Naive B cell (primary cell): ENCODE measurements around the gene GAGE12F. TPM values are rescaled to one million over a fixed set of nuclear protein-coding genes. Genes with fewer than 3 reads are reported as not detected.
"Not testable (repeated sequence)": the region's sequence is repeated elsewhere in the genome, so short reads cannot be mapped to it uniquely, and the experiment has no call there.

Source experiments
- ATAC-seq, 2 donors: fragments of 150-1000 bp; cut with Tn5 transposase; 2 replicates each; pipeline ENCODE4 v1.10.0; 2021; ENCODE audit warnings: low read depth in 2 of 2, mild to moderate bottlenecking in 2 of 2, moderate library complexity in 2 of 2
- DNase-seq: peaks from one replicate; pipeline ENCODE4 v3.0.0; 2022
- H3K27ac Mint-ChIP-seq, 6 donors: one replicate each; pipeline ENCODE4 v1.8.0; 2020 to 2022; ENCODE audit warnings: mild to moderate bottlenecking in 6 of 6, mixed read lengths in 6 of 6, moderate library complexity in 5 of 6, inconsistent platforms in 2 of 6
- H3K27me3 Mint-ChIP-seq, 3 donors: one replicate each; pipeline ENCODE4 v1.8.0; 2021 to 2022; ENCODE audit warnings: mixed read lengths in 3 of 3, mild to moderate bottlenecking in 1 of 3
- H3K36me3 Mint-ChIP-seq, 2 donors: one replicate each; pipeline ENCODE4 v1.8.0; 2020 to 2022; ENCODE audit warnings: mixed read lengths in 2 of 2, inconsistent platforms in 1 of 2, mild to moderate bottlenecking in 1 of 2
- H3K4me1 Mint-ChIP-seq, 3 donors: one replicate each; pipeline ENCODE4 v1.8.0; 2020 to 2022; ENCODE audit warnings: mixed read lengths in 3 of 3, inconsistent platforms in 1 of 3, mild to moderate bottlenecking in 1 of 3, moderate library complexity in 1 of 3
- H3K4me3 Mint-ChIP-seq, 8 donors: one replicate each; pipeline ENCODE4 v1.8.0; 2020 to 2022; ENCODE audit warnings: mild to moderate bottlenecking in 8 of 8, mixed read lengths in 8 of 8, moderate library complexity in 8 of 8, inconsistent platforms in 2 of 8
- H3K9me3 Mint-ChIP-seq, 7 donors: one replicate each; pipeline ENCODE4 v1.8.0; 2020 to 2022; ENCODE audit warnings: mixed read lengths in 7 of 7, mild to moderate bottlenecking in 5 of 7, inconsistent platforms in 2 of 7, moderate library complexity in 1 of 7
- polyA plus RNA-seq, 6 donors: library from polyadenylated mRNA; unstranded; fragments of 300-500 nt; fragmentation: Illumina TruSeq; gene quantifications; one replicate each; pipeline ENCODE4 v1.2.3, GENCODE V29; 2021; ENCODE audit warnings: low read depth in 6 of 6

The GAGE12F gene
- not detected for polyA plus RNA-seq

GRCh38 chrX:49560542-49560941 is at the start of gene GAGE12F:
GAGE12F (plus strand) TSS chrX:49560842; CDS start chrX:49561997, 1,155 bp downstream.
- H3K4me3 Mint-ChIP-seq, H3K27ac Mint-ChIP-seq, H3K9me3 Mint-ChIP-seq, DNase-seq, ATAC-seq, H3K4me1 Mint-ChIP-seq, H3K36me3 Mint-ChIP-seq, H3K27me3 Mint-ChIP-seq: not testable (repeated sequence)

GRCh38 chrX:49531877-49532276 is 28.8 kb upstream of the GAGE12F start, which contains the start of gene GAGE12C:
GAGE12C (plus strand) TSS chrX:49532177; CDS start chrX:49533332, 1,155 bp downstream.
- not testable (repeated sequence) for H3K27ac Mint-ChIP-seq, H3K9me3 Mint-ChIP-seq, DNase-seq, H3K4me1 Mint-ChIP-seq, H3K4me3 Mint-ChIP-seq, ATAC-seq, H3K36me3 Mint-ChIP-seq, H3K27me3 Mint-ChIP-seq

GRCh38 chrX:49541433-49541832 is 19.2 kb upstream of the GAGE12F start, which contains the start of gene GAGE12D:
GAGE12D (plus strand) TSS chrX:49541733; CDS start chrX:49542888, 1,155 bp downstream.
- H3K27ac Mint-ChIP-seq, H3K4me3 Mint-ChIP-seq, H3K36me3 Mint-ChIP-seq, DNase-seq, H3K27me3 Mint-ChIP-seq, ATAC-seq, H3K4me1 Mint-ChIP-seq, H3K9me3 Mint-ChIP-seq: not testable (repeated sequence)

GRCh38 chrX:49550989-49551388 is 9.7 kb upstream of the GAGE12F start, which contains the start of gene GAGE12E:
GAGE12E (plus strand) TSS chrX:49551289; CDS start chrX:49552444, 1,155 bp downstream.
- not testable (repeated sequence) for ATAC-seq, H3K4me1 Mint-ChIP-seq, H3K36me3 Mint-ChIP-seq, H3K4me3 Mint-ChIP-seq, H3K27ac Mint-ChIP-seq, H3K9me3 Mint-ChIP-seq, H3K27me3 Mint-ChIP-seq, DNase-seq

- H3K27me3 Mint-ChIP-seq, H3K4me1 Mint-ChIP-seq, DNase-seq, H3K36me3 Mint-ChIP-seq, H3K9me3 Mint-ChIP-seq, ATAC-seq, H3K27ac Mint-ChIP-seq, H3K4me3 Mint-ChIP-seq: not testable (repeated sequence)
These were observed 8.1 kb downstream of the GAGE12F start for GRCh38 chrX:49568728-49569127.

GRCh38 chrX:49569152-49569551 is 8.5 kb downstream of the GAGE12F start:
- not testable (repeated sequence) for H3K4me3 Mint-ChIP-seq, H3K36me3 Mint-ChIP-seq, DNase-seq, H3K9me3 Mint-ChIP-seq, H3K27me3 Mint-ChIP-seq, H3K27ac Mint-ChIP-seq, H3K4me1 Mint-ChIP-seq, ATAC-seq

GRCh38 chrX:49570100-49570499 is 9.5 kb downstream of the GAGE12F start, which contains the start of gene GAGE12G:
GAGE12G (plus strand) TSS chrX:49570400; CDS start chrX:49571555, 1,155 bp downstream.
- not testable (repeated sequence) for H3K4me3 Mint-ChIP-seq, H3K9me3 Mint-ChIP-seq, H3K27ac Mint-ChIP-seq, DNase-seq, H3K27me3 Mint-ChIP-seq, ATAC-seq, H3K4me1 Mint-ChIP-seq, H3K36me3 Mint-ChIP-seq

- H3K27me3 Mint-ChIP-seq, H3K9me3 Mint-ChIP-seq, H3K36me3 Mint-ChIP-seq, DNase-seq, H3K4me1 Mint-ChIP-seq, H3K27ac Mint-ChIP-seq, H3K4me3 Mint-ChIP-seq, ATAC-seq: not testable (repeated sequence)
These were observed 19.0 kb downstream of the GAGE12F start, which contains the start of gene GAGE12H for GRCh38 chrX:49579649-49580048. GAGE12H (plus strand) TSS chrX:49579949; CDS start chrX:49581104, 1,155 bp downstream.

- H3K27ac Mint-ChIP-seq, H3K4me3 Mint-ChIP-seq, H3K27me3 Mint-ChIP-seq, ATAC-seq, DNase-seq, H3K9me3 Mint-ChIP-seq, H3K36me3 Mint-ChIP-seq, H3K4me1 Mint-ChIP-seq: not testable (repeated sequence)
These were observed 28.6 kb downstream of the GAGE12F start, which contains the start of gene GAGE2A for GRCh38 chrX:49589196-49589595. GAGE2A (plus strand) TSS chrX:49589496; CDS start chrX:49590651, 1,155 bp downstream.

GRCh38 chrX:49589769-49590478 is 29.3 kb downstream of the GAGE12F start:
- not testable (repeated sequence) for ATAC-seq, H3K9me3 Mint-ChIP-seq, H3K27me3 Mint-ChIP-seq, H3K4me3 Mint-ChIP-seq, H3K27ac Mint-ChIP-seq, H3K4me1 Mint-ChIP-seq, H3K36me3 Mint-ChIP-seq
- DNase-seq: peak; percentile 6

GRCh38 chrX:49590488-49590887 is 29.8 kb downstream of the GAGE12F start:
- H3K4me1 Mint-ChIP-seq, H3K36me3 Mint-ChIP-seq, DNase-seq, ATAC-seq, H3K9me3 Mint-ChIP-seq, H3K4me3 Mint-ChIP-seq, H3K27me3 Mint-ChIP-seq, H3K27ac Mint-ChIP-seq: not testable (repeated sequence)

GRCh38 chrX:49598720-49599119 is 38.1 kb downstream of the GAGE12F start, which contains the start of gene GAGE1:
GAGE1 (plus strand) TSS chrX:49599020; CDS start chrX:49600175, 1,155 bp downstream.
- not testable (repeated sequence) for H3K27ac Mint-ChIP-seq

GRCh38 chrX:49610718-49611310 is 50.2 kb downstream of the GAGE12F start:
- H3K36me3 Mint-ChIP-seq: no peaks in the 10 kb centered on the region
- DNase-seq (no peak), ATAC-seq (no peak)
- H3K27ac Mint-ChIP-seq: no peak overlapping the region
- peaks cover 0 to 4% (median 0%) of the 10 kb centered on the region in 7 donors for H3K9me3 Mint-ChIP-seq
- peaks cover 0 to 14% (median 3%) of the 10 kb centered on the region in 3 donors for H3K27me3 Mint-ChIP-seq
- H3K4me1 Mint-ChIP-seq: no peaks in the 10 kb centered on the region
- H3K4me3 Mint-ChIP-seq: no peak overlapping the region

More at GRCh38 chrX:49598720-49599119, 38.1 kb downstream of the GAGE12F start, which contains the start of gene GAGE1:
- ATAC-seq, H3K4me3 Mint-ChIP-seq, DNase-seq, H3K9me3 Mint-ChIP-seq, H3K4me1 Mint-ChIP-seq, H3K27me3 Mint-ChIP-seq, H3K36me3 Mint-ChIP-seq: not testable (repeated sequence)
